ENCODE results near the gene BACE2.
"Not testable (repeated sequence)": the region's sequence is repeated elsewhere in the genome, so short reads cannot be mapped to it uniquely, and the experiment has no call there.

Gene BACE2

DNA sequence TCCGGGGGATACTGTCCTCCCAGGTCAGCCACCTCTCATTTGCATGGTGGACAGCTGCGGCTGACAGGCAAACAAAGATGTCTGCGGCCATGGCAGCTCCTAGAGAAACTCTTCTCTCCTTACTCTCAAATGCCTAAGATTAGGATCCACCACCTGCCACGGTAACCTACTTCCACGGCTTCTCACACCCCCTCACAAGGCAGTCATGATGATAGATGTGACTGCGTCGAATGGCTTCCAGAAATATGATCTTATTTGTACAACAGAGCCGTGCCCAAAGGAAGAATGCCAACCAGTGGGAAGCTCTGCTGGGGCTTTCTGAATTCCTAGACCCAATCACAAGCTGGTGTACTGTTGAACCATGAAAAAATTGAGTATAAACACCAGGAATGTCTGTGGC is 73.4 kb downstream of the BACE2 start:
- H2AFZ ChIP-seq (ENCODE audit: low read depth, low read length) = no peak overlapping the region
- H3K4me3 ChIP-seq (ENCODE audit: low read depth in 1 of 2, low read length in 2 of 2) = no peak overlapping the region
- H3K9me3 ChIP-seq (ENCODE audit: insufficient read depth, low read length, severe bottlenecking) = no peaks in the 10 kb centered on the region
- TF ChIP-seq CTCF (IDR thresholded peaks at IDR 0.05; ENCODE audit: borderline replicate concordance, extremely low read depth, low read length, poor library complexity, severe bottlenecking) (no peak), EZH2 (IDR thresholded peaks at IDR 0.05; ENCODE audit: borderline replicate concordance, low read depth, low read length, severe bottlenecking) (no peak)
- no peaks in the 10 kb centered on the region for H3K27me3 ChIP-seq (ENCODE audit: insufficient read depth, low read length, poor library complexity)
- no peaks in the 10 kb centered on the region for H4K20me1 ChIP-seq (ENCODE audit: insufficient read depth, low read length)
- H3K4me1 ChIP-seq (ENCODE audit: insufficient read depth, low read length) = no peaks in the 10 kb centered on the region
- no peaks in the 10 kb centered on the region for H3K36me3 ChIP-seq (ENCODE audit: insufficient read depth, low read length)
- DNase-seq = no peak
- no peaks in the 10 kb centered on the region for H3K79me2 ChIP-seq (ENCODE audit: insufficient read depth, low read length)
- H3K9ac ChIP-seq (ENCODE audit: low read depth, low read length) = no peak overlapping the region
- no peak for ATAC-seq (ENCODE audit: insufficient read depth, low read depth)
- no peak overlapping the region for H3K4me2 ChIP-seq (ENCODE audit: insufficient read depth, low read length)
- no peak overlapping the region for H3K27ac ChIP-seq (ENCODE audit: low read length)

DNA sequence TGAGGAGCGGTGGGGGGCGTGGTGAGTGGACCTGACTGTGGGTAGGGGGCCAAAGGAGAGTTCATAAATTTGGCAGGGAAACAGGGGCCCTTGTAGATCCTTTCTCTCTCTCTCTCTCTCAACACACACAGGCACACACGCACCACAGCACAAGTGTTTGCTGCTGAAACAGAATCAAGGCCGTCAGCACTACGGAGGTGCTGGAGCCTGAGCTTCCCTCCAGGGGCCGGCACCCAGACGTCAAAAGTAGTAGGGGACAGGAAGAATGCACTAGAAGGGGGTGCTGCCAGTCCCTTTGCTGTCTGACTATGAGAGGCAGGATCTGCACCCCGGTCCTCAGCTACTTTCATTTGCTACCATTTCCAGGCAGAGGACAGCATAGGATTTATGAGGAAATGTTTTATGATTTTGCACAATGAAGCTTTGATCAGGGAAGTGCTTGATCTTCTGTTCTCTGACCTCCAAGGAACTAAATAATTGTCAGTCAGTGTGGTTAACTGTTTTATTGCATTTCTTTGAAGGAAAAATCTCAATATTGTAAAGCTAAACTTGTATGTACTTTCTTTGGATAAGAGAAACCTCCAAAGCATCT is 74.4 kb downstream of the BACE2 start:
- Histone ChIP-seq H3K79me2 (ENCODE audit: insufficient read depth, low read length) (no peaks in the 10 kb centered on the region), H3K4me1 (ENCODE audit: insufficient read depth, low read length) (no peaks in the 10 kb centered on the region), H3K36me3 (ENCODE audit: insufficient read depth, low read length) (no peaks in the 10 kb centered on the region), H3K4me2 (ENCODE audit: insufficient read depth, low read length) (no peak overlapping the region), H3K27ac (ENCODE audit: low read length) (no peak overlapping the region), H3K9ac (ENCODE audit: low read depth, low read length) (no peak overlapping the region), H3K9me3 (ENCODE audit: insufficient read depth, low read length, severe bottlenecking) (no peaks in the 10 kb centered on the region), H2AFZ (ENCODE audit: low read depth, low read length) (no peak overlapping the region), H3K4me3 (ENCODE audit: low read depth in 1 of 2, low read length in 2 of 2) (no peak overlapping the region), H4K20me1 (ENCODE audit: insufficient read depth, low read length) (no peaks in the 10 kb centered on the region), H3K27me3 (ENCODE audit: insufficient read depth, low read length, poor library complexity) (no peaks in the 10 kb centered on the region)
- TF ChIP-seq CTCF (IDR thresholded peaks at IDR 0.05; ENCODE audit: borderline replicate concordance, extremely low read depth, low read length, poor library complexity, severe bottlenecking) (no peak), EZH2 (IDR thresholded peaks at IDR 0.05; ENCODE audit: borderline replicate concordance, low read depth, low read length, severe bottlenecking) (no peak)
- ATAC-seq (ENCODE audit: insufficient read depth, low read depth) (no peak), DNase-seq (no peak)

- Histone ChIP-seq H3K4me2 (ENCODE audit: insufficient read depth, low read length) (no peak overlapping the region), H3K79me2 (ENCODE audit: insufficient read depth, low read length) (no peaks in the 10 kb centered on the region), H3K27ac (ENCODE audit: low read length) (no peak overlapping the region), H3K9me3 (ENCODE audit: insufficient read depth, low read length, severe bottlenecking) (no peaks in the 10 kb centered on the region), H3K36me3 (ENCODE audit: insufficient read depth, low read length) (no peaks in the 10 kb centered on the region), H3K4me3 (ENCODE audit: low read depth in 1 of 2, low read length in 2 of 2) (no peak overlapping the region), H2AFZ (ENCODE audit: low read depth, low read length) (no peak overlapping the region), H3K27me3 (ENCODE audit: insufficient read depth, low read length, poor library complexity) (no peaks in the 10 kb centered on the region), H4K20me1 (ENCODE audit: insufficient read depth, low read length) (no peaks in the 10 kb centered on the region), H3K4me1 (ENCODE audit: insufficient read depth, low read length) (no peaks in the 10 kb centered on the region), H3K9ac (ENCODE audit: low read depth, low read length) (no peak overlapping the region)
- TF ChIP-seq CTCF (IDR thresholded peaks at IDR 0.05; ENCODE audit: borderline replicate concordance, extremely low read depth, low read length, poor library complexity, severe bottlenecking) (no peak), EZH2 (IDR thresholded peaks at IDR 0.05; ENCODE audit: borderline replicate concordance, low read depth, low read length, severe bottlenecking) (no peak)
- no peak for DNase-seq
- no peak for ATAC-seq (ENCODE audit: insufficient read depth, low read depth)
Observed at GRCh38 chr21:41243107-41243506, 75.1 kb downstream of the BACE2 start.

GRCh38 chr21:41244266-41244880 is 76.4 kb downstream of the BACE2 start:
- H3K79me2 ChIP-seq (ENCODE audit: insufficient read depth, low read length); H3K27ac ChIP-seq (ENCODE audit: low read length); H4K20me1 ChIP-seq (ENCODE audit: insufficient read depth, low read length); ATAC-seq (ENCODE audit: insufficient read depth, low read depth); DNase-seq; H3K9ac ChIP-seq (ENCODE audit: low read depth, low read length); H3K9me3 ChIP-seq (ENCODE audit: insufficient read depth, low read length, severe bottlenecking); H2AFZ ChIP-seq (ENCODE audit: low read depth, low read length); H3K4me1 ChIP-seq (ENCODE audit: insufficient read depth, low read length); H3K4me2 ChIP-seq (ENCODE audit: insufficient read depth, low read length); H3K27me3 ChIP-seq (ENCODE audit: insufficient read depth, low read length, poor library complexity); H3K4me3 ChIP-seq (ENCODE audit: low read depth in 1 of 2, low read length in 2 of 2); H3K36me3 ChIP-seq (ENCODE audit: insufficient read depth, low read length): not testable (repeated sequence)
